Measurements from ENCODE around the gene MAP4K1. TPM values are rescaled to one million over a fixed set of nuclear protein-coding genes. Genes with fewer than 3 reads are reported as not detected.

Gene MAP4K1
- polyA plus RNA-seq, 3 donors from 2014 or later: 52.1 to 98.1 (median 67.0) TPM

DNA sequence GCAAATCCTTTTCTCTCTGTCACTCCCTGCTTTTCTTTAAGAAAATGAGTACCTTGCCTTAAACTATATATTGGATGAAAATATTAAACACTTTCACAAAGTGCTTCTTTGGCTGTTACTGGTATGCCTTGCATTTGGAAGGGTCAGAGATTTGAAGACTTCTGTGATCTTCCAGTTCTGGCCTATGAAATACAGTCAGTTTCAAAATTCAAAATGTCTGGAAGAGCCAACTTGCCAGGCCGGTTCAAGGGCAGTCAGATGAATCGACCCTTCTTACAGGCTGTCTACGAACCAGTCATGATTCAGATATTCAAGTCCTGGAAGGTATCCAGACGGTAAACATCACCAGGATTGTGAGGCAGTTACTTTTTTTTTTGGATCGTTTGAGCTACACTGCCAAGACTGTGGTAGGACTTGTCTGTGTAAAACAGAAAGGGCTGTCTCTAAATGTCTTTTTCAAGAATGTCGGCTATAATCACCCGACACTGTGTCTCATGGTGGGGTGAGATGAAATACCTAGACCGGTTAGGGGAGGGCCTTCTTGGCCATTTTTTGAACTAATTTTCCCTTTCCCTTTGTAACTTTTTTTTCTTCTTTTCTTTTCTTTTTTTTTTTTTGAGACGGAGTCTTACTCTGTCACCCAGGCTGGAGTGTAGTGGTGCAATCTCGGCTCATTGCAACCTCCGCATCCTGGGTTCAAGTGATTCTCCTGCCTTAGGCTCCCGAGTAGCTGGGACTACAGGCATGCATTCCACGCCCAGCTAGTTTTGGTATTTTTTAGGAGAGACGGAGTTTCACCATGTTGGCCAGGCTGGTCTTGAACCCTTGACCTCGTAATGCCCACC is 40.9 kb upstream of the MAP4K1 start:
- peaks cover 0 to 3% (median 2%) of the 10 kb centered on the region in 3 donors for H3K36me3 Mint-ChIP-seq
- H3K27ac Mint-ChIP-seq: peak overlapping the region; percentile 86 to 94 (median 90)
- peak overlapping the region; percentile 61 to 73 (median 64) for H3K4me3 Mint-ChIP-seq
- no peak for DNase-seq
- H3K4me1 Mint-ChIP-seq: peaks cover 95 to 98% of the 10 kb centered on the region in 2 donors
- H3K9me3 Mint-ChIP-seq: no peaks in the 10 kb centered on the region
- peaks cover 0 to 6% (median 2%) of the 10 kb centered on the region in 3 donors for H3K27me3 Mint-ChIP-seq (ENCODE audit: low read depth in 3 of 3)

DNA sequence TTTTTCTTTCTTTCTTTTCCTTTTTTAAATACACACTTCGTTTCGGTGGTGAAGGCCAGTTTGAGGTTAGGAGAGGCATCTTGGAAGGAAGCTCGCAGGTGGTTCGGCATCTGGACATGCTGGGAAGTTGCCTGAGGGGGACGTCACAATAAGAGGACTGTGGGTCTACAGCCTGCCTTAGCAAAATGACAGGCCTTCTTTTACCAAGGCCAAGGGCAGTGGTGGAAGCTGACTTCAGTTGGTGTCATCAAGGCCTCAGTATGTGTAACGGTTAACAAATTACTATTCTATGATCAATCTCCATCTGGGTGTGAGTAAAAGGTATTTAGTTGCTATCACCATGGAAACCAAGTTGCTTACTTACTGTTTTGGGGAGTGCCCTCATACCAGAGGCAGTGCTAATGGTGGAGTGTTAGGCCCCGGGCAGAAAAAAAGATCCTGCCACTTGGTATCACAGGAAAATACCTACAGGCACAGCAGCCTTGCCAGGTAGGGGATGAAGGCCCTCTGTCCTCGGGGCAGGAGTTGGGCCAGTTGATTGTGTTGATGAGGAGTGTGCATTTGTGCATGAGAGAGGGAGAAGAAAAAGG is 40.0 kb upstream of the MAP4K1 start:
- DNase-seq: no peak
- peak overlapping the region; percentile 18 to 73 (median 38) for H3K4me3 Mint-ChIP-seq
- H3K4me1 Mint-ChIP-seq: peaks cover 95 to 98% of the 10 kb centered on the region in 2 donors
- H3K36me3 Mint-ChIP-seq: peaks cover 0 to 3% (median 2%) of the 10 kb centered on the region in 3 donors
- peaks cover 0 to 2% (median 2%) of the 10 kb centered on the region in 3 donors for H3K27me3 Mint-ChIP-seq (ENCODE audit: low read depth in 3 of 3)
- H3K9me3 Mint-ChIP-seq: no peaks in the 10 kb centered on the region
- H3K27ac Mint-ChIP-seq: peak overlapping the region; percentile 86 to 94 (median 90)

DNA sequence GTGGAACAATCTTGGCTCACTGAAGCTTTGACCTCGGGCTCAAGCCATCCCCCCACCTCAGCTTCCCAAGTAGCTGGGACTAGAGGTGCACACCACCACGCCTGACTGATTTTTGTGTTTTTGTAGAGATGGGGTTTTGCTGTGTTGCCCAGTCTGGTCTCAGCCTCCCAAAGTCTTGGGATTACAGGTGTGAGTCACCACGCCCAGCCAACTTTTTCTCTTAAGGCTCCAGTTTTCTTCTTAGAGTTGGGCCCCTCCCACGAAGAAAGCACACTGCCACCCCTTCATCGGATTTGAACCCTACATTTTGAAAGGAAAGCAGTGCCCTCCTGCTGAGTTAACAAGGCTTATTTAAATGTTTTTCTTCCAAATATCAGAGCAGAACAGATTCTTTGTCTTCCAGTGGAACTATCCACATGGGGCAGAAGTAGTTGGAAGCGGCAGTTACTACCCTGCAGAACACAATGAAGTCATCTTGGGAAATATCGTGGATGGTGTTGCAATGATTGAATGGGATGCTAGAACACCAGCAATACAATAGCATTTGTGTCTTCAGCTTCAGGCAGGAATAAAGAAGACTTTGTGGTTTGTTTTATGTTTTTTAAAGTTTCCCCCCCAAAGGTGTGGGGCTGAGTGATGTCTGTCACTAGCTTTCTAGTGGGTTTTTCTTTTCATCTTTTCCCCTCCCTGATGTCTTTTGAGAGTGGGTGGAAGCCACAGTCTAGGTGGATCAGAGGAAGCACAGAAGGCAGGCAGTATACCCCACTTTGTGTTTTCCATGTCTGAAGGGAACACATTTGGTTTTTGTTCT is 38.6 kb upstream of the MAP4K1 start:
- DNase-seq: peak in 1 of 3 donors; percentile 45
- peaks cover 98 to 100% of the 10 kb centered on the region in 2 donors for H3K4me1 Mint-ChIP-seq
- H3K27ac Mint-ChIP-seq: peak overlapping the region; percentile 86 to 94 (median 92)
- H3K4me3 Mint-ChIP-seq: peak overlapping the region; percentile 50 to 75 (median 69)
- no peaks in the 10 kb centered on the region for H3K9me3 Mint-ChIP-seq
- peaks cover 0 to 2% (median 0%) of the 10 kb centered on the region in 3 donors for H3K27me3 Mint-ChIP-seq (ENCODE audit: low read depth in 3 of 3)
- peaks cover 0 to 3% (median 2%) of the 10 kb centered on the region in 3 donors for H3K36me3 Mint-ChIP-seq

DNA sequence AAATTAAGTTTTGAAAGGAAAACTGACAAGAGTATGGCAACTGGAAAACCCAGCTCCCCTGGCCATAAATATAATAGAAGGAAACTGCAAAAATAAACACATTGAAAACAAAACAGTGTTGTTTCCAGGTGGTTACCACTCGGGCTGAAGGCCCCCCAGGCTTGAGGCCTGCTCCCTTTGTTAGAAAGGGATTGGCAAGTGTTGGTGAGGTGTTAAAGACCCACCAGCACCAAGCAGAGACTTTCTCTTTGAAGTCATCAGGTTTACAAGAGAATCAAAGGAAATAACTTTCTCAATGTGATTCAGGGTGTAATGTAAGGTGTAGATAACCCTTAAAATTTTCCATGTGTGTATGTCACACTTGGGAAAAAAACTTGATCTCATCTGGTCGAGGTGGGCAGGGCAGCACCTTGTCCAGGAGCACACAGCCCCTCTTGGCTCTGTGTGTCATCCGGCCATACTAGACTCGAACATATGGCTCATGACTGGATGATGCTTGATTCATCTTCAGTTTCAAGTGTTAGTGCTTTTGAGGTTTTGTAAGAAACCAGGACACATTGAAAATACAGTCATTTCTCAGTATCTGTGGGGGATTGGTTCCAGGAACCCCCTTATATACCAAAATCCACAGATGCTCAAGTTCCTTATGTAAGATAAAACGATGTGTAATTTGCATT is 37.5 kb upstream of the MAP4K1 start:
- Mint-ChIP-seq H3K27ac (peak overlapping the region; percentile 86 to 94 (median 92)), H3K4me3 (peak overlapping the region; percentile 50 to 75 (median 69)), H3K9me3 (no peaks in the 10 kb centered on the region), H3K36me3 (peaks cover 0 to 2% (median 0%) of the 10 kb centered on the region in 3 donors), H3K4me1 (peaks cover 98 to 100% of the 10 kb centered on the region in 2 donors), H3K27me3 (ENCODE audit: low read depth in 3 of 3) (peaks cover 0 to 2% (median 0%) of the 10 kb centered on the region in 3 donors)
- DNase-seq: no peak

DNA sequence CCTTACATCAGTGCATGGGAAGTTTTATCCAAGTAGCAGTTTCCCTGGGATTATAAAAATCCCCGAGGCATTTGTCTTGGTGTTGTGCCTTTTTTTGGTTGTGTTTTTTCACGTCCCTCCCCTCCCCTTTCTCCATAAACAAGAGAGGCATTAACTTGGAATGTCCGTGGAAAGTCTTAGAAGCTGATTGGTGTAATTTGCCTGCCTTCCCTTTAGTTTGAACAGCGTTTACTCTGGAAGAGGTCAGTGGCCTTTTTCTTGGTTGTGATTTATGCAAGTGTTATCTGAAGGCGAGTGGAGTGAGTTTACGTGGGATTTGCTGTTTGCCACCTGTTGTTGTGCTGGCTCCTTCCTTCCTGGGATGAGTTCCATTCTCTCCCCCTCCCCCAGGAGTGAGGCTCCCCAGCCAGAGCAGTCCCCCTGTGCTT is 36.9 kb upstream of the MAP4K1 start:
- Mint-ChIP-seq H3K27me3 (ENCODE audit: low read depth in 3 of 3) (peaks cover 0 to 2% (median 0%) of the 10 kb centered on the region in 3 donors), H3K4me1 (peaks cover 98 to 100% of the 10 kb centered on the region in 2 donors), H3K9me3 (no peaks in the 10 kb centered on the region), H3K27ac (peak overlapping the region; percentile 86 to 94 (median 92)), H3K36me3 (peaks cover 0 to 2% (median 0%) of the 10 kb centered on the region in 3 donors), H3K4me3 (peak overlapping the region in 4 of 5 donors; percentile 15 to 70 (median 60))
- no peak for DNase-seq

DNA sequence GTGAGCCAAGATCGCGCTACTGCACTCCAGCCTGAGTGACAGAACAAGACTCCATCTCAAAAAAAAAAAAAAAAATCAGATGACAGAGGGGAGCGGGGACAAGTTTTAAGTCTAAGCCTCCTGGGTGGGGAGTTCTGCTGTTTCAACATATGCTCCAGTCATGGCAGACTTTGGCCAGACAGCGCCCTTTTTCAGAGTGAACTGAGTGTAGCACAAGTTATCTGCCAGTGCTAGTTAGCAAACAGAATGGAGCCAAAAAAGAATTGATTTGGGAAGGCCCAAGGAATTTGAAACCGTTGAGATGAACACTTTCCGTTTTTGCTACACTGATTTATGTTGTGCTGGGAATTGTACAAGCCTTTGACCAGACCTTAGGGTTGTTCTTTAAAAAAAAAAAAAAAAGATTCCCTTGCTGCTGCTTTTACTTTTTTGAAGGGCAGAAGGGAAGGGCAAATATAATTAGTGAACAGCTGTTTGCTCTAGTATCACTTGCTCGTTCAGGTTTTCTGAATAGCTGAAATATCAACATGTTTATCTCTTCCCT is 35.3 kb upstream of the MAP4K1 start:
- Mint-ChIP-seq H3K27me3 (ENCODE audit: low read depth in 3 of 3) (peaks cover 4 to 8% (median 6%) of the 10 kb centered on the region in 3 donors), H3K9me3 (no peaks in the 10 kb centered on the region), H3K4me3 (peak overlapping the region in 3 of 5 donors; percentile 22 to 33 (median 27))

DNA sequence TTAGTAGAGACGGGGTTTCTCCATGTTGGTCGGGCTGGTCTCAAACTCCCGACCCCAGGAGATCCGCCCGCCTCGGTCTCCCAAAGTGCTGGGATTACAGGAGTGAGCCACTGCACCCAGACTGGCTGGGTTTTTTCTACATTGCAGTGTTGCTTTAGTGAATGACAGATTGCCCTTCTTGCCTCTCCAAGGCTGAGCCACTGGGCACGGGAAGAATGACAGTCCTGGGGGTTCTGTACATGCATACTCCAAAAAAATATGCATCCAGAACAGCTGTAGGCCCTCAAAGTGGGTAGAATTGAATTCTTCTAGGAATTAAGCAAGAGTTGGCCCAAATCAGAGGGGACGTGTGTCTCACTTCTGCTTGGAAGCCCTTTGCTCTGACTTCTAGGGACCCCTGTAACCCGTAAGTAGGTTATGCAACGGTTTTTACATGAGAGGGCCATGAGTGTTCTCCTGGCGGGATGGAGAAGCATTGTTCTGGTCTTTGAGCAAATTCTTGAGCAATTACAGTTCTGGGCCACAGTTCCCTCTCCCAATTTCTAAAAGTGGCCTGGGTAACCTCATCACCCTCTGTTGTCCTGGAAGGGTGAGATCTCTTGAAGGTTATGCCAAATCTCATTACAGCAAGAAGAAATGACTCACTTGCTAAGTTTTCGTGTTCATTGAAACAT is 33.3 kb upstream of the MAP4K1 start:
- H3K9me3 Mint-ChIP-seq: no peaks in the 10 kb centered on the region
- H3K36me3 Mint-ChIP-seq: peaks cover 0 to 2% (median 0%) of the 10 kb centered on the region in 3 donors
- no peak for DNase-seq
- peak overlapping the region; percentile 86 to 95 (median 93) for H3K27ac Mint-ChIP-seq
- H3K4me3 Mint-ChIP-seq: peak overlapping the region; percentile 92 to 100 (median 96)
- peaks cover 4 to 16% (median 9%) of the 10 kb centered on the region in 3 donors for H3K27me3 Mint-ChIP-seq (ENCODE audit: low read depth in 3 of 3)
- H3K4me1 Mint-ChIP-seq: peaks cover 81% of the 10 kb centered on the region in 2 donors

More for the DNA sequence above, 35.3 kb upstream of the MAP4K1 start:
- Mint-ChIP-seq H3K4me1 (peaks cover 98 to 100% of the 10 kb centered on the region in 2 donors), H3K27ac (peak overlapping the region; percentile 86 to 95 (median 91)), H3K36me3 (peaks cover 0 to 2% (median 0%) of the 10 kb centered on the region in 3 donors)
- DNase-seq: no peak

DNA sequence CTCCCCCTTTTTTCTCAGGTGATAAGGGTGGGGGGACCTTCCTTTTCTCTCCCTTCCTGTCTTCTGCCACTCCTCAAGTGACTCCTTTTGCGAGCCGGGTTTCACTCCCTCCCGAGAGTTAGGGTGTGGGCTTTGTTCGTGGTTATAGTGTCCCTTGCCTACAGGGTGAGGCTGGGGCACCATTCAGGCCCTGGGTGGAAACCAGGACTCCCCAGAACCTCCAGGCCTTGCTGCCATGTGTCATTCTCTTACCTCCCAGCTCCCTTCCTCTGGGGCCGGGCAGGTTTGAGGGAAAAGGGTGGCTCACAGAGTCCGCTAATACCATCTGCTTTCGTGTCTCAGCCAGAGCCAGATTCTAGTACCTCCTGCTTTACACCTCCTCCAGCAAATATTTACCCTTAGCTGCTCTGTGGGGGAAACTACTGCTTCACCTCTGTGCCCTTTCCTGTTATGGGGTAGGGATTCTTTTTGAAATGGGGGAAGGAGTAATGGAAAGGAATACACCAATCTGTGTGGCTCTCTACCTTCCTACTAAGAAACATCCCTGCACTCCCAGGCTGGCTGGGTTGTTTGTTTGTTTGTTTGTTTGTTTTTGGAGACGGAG is 32.5 kb upstream of the MAP4K1 start:
- Mint-ChIP-seq H3K27me3 (ENCODE audit: low read depth in 3 of 3) (peaks cover 4 to 16% (median 9%) of the 10 kb centered on the region in 3 donors), H3K36me3 (no peaks in the 10 kb centered on the region), H3K9me3 (no peaks in the 10 kb centered on the region), H3K4me3 (peak overlapping the region; percentile 92 to 100 (median 96)), H3K27ac (peak overlapping the region; percentile 86 to 95 (median 93)), H3K4me1 (peaks cover 74% of the 10 kb centered on the region in 2 donors)
- DNase-seq: no peak

DNA sequence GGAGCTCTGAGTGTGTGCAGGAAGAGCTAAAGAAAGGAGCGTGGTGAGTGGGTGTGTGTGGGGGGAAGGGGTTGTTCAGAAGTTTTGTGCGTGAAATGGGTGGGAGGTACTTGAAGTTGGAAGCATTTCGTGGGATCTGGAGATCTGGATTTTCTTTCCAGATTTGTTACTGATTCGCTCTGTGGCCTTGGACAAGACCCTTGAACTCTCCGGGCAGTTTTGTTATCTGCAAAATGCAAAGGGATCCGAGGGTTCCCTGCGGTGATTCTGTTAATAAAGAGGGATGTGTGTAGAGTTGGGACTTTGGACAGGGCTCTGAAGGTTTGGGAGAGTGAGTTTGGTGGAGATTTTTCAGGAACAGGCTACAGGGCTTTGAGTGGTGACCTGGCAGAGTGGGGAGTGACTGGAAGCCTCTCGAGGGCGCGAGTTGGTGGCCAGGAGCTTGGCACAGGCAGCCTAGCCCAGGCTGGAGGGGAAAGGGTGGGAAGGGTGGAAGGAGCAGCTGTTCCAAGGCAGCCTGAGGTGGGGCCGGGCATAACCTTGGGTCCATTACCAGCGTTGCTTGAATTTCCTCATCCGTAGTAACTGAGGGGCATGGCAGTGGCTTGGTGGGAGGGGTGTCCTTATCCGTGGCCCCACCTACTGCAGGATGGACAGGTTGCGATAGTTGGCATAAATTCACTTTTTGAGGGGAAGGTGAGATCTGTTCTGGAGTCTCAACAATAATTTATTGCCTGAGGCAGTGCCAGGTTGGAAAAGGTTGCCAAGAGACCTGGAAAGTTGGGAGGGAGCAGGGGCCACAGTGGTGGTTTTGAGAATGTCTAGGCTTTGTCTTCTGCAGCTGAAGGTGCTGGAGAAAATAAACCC is 31.8 kb upstream of the MAP4K1 start:
- no peak for DNase-seq
- Mint-ChIP-seq H3K27ac (peak overlapping the region; percentile 86 to 95 (median 93)), H3K4me1 (peaks cover 66% of the 10 kb centered on the region in 2 donors), H3K36me3 (no peaks in the 10 kb centered on the region), H3K4me3 (peak overlapping the region; percentile 92 to 100 (median 96)), H3K9me3 (no peaks in the 10 kb centered on the region), H3K27me3 (ENCODE audit: low read depth in 3 of 3) (peaks cover 4 to 16% (median 9%) of the 10 kb centered on the region in 3 donors)

DNA sequence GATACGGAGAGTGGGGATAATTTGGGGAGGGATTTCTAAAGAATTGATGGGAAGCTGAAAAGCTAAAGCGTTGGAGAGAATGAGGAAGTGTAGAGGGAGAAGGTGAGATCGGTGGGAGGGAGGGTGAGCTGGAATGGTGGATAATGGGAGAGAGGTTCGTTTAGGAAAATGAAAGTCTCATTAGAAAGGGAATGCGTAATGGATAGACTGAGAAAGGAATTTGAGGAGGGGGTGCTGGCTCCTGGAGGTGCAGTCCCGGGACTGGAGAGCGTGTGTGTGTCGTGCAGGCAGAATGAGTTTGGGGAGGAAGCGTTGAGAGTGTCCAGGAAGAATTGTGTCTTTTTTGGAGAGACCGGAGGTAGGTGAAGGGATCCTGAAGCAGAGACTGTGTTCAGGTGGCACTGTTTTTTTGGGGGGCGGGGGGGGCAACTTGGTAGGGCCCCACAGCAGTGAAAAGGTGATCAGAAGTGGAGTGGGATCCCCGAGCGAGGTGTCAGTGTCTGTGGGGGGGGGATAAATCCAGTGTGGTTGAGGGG is 31.1 kb upstream of the MAP4K1 start:
- Mint-ChIP-seq H3K27ac (peak overlapping the region; percentile 86 to 95 (median 93)), H3K27me3 (ENCODE audit: low read depth in 3 of 3) (peaks cover 4 to 16% (median 9%) of the 10 kb centered on the region in 3 donors), H3K9me3 (no peaks in the 10 kb centered on the region), H3K36me3 (no peaks in the 10 kb centered on the region), H3K4me3 (peak overlapping the region; percentile 92 to 100 (median 96)), H3K4me1 (peaks cover 59% of the 10 kb centered on the region in 2 donors)
- no peak for DNase-seq
